ENCODE results near the gene INPP5F. TPM values are rescaled to one million over a fixed set of nuclear protein-coding genes. Genes with fewer than 3 reads are reported as not detected.
"Not testable (repeated sequence)": the region's sequence is repeated elsewhere in the genome, so short reads cannot be mapped to it uniquely, and the experiment has no call there.

Gene INPP5F
- total and polyA plus RNA-seq, 2 experiments from 2014 or later = 41.4 to 86.0 TPM

DNA sequence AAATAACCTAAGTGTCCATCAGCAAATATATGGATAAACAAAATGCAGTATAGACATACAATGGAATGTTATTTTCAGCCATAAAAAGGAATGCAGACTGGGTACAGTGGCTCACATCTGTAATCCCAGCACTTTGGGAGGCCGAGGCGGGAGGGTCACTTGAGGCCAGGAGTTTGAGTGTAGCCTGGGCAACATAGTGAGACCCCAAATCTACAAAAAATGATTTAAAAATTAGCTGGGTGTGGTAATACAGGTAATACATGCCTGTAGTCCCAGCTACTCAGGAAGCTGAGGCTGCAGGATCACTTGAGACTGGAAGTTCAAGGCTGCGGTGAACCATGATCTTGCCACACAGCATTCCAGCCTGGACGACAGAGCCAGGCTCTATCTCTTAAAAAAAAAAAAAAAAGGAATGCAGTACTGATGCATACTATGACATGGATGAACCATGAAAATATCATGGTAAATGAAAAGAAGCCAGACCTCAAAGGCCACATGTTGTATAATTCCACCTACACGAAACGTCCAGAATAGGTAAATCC lies 139.9 kb downstream of the INPP5F start (continued):
- TF ChIP-seq REST (IDR thresholded peaks at IDR 0.05; ENCODE audit: unreplicated experiment) (no peak), EZH2phosphoT487 (IDR thresholded peaks at IDR 0.05; ENCODE audit: unreplicated experiment) (no peak), CREB1 (CRISPR knock-in tag; IDR thresholded peaks at IDR 0.05; ENCODE audit: low read depth) (no peak), EZH2 (IDR thresholded peaks at IDR 0.05; ENCODE audit: low read depth, unreplicated experiment) (no peak)
- TF ChIP-seq, protein P1, sequence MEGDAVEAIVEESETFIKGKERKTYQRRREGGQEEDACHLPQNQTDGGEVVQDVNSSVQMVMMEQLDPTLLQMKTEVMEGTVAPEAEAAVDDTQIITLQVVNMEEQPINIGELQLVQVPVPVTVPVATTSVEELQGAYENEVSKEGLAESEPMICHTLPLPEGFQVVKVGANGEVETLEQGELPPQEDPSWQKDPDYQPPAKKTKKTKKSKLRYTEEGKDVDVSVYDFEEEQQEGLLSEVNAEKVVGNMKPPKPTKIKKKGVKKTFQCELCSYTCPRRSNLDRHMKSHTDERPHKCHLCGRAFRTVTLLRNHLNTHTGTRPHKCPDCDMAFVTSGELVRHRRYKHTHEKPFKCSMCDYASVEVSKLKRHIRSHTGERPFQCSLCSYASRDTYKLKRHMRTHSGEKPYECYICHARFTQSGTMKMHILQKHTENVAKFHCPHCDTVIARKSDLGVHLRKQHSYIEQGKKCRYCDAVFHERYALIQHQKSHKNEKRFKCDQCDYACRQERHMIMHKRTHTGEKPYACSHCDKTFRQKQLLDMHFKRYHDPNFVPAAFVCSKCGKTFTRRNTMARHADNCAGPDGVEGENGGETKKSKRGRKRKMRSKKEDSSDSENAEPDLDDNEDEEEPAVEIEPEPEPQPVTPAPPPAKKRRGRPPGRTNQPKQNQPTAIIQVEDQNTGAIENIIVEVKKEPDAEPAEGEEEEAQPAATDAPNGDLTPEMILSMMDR (conservative IDR thresholded peaks at IDR 0.05; ENCODE audit: low read depth in 2 of 2) = no peak

DNA sequence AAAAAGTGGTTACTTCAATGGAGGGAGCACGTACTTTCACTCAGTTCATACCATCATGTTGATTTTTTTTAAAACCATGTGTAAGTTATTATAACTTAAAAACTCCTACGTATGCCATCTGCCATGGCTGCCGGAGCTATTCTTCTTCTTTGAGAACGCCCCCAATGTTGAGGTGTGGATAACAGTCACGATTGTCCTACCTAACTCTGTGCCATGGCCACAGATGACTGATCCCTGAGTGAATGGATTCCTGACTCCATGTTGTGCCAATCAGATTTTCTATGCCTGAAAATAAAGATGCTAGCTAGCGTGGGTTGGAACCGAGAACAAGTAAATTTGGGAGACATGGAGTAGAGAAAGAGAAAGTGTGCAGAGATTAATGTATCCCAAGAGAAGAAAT lies 141.5 kb downstream of the INPP5F start:
- peaks cover 4% of the 10 kb centered on the region; the same call in 2 of the 3 replicates for H3K9me3 Mint-ChIP-seq
- Histone ChIP-seq H3K27me3 (ENCODE audit: insufficient read depth) (no peaks in the 10 kb centered on the region), H4K20me1 (replicated peaks; ENCODE audit: insufficient read depth) (peaks cover 45% of the 10 kb centered on the region), H3F3A (replicated peaks; ENCODE audit: low read depth) (no peaks in the 10 kb centered on the region), H3K4me3 (no peak overlapping the region), H3K9me2 (ENCODE audit: insufficient read depth) (no peaks in the 10 kb centered on the region), H3K79me2 (replicated peaks; ENCODE audit: insufficient read depth) (peaks cover 98% of the 10 kb centered on the region), H2AFZ (no peak overlapping the region), H3K4me1 (ENCODE audit: insufficient read depth) (peaks cover 14% of the 10 kb centered on the region), H3K4me2 (no peak overlapping the region), H3K27ac (ENCODE audit: low read depth) (peak overlapping the region; percentile 3; the same call in 1 of the 2 replicates), H3K36me3 (ENCODE audit: insufficient read depth) (no peaks in the 10 kb centered on the region)
- peaks cover 27% of the 10 kb centered on the region for H3K4me1 Mint-ChIP-seq
- no peak for TF ChIP-seq ZNF114 (CRISPR knock-in tag; IDR thresholded peaks at IDR 0.05)
- peaks cover 26% of the 10 kb centered on the region for H3K36me3 Mint-ChIP-seq (ENCODE audit: low read depth)
- H3K4me3 Mint-ChIP-seq = no peak overlapping the region
- H3K27ac Mint-ChIP-seq = no peak overlapping the region; the same call in 1 of the 2 replicates
- peaks cover 2% of the 10 kb centered on the region for H3K27me3 Mint-ChIP-seq (ENCODE audit: insufficient read depth, low read depth, poor library complexity)
- no peak for ATAC-seq
- DNase-seq (ENCODE audit: low spot score) = no peak

DNA sequence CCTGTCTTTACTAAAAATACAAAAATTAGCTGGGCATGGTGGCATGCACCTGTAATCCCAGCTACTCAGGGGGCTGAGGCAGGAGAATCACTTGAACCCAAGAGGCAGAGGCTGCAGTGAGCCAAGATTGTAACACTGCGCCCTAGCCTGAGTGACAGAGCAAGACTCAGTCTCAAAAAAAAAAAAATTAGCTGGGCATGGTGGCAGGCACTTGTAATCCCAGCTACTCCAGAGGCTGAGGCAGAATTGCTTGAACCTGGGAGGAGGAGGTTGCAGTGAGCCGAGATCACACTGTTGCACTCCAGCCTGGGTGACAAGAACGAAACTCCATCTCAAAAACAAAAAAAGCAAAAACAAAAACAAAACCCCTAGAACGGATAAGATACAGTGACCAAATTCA lies 143.5 kb downstream of the INPP5F start:
- not testable (repeated sequence) for ATAC-seq; H3K27ac ChIP-seq (ENCODE audit: low read depth); DNase-seq (ENCODE audit: low spot score); H3K27me3 Mint-ChIP-seq (ENCODE audit: insufficient read depth, low read depth, poor library complexity); H3K4me3 ChIP-seq; H3F3A ChIP-seq (replicated peaks; ENCODE audit: low read depth); H3K27me3 ChIP-seq (ENCODE audit: insufficient read depth); H3K36me3 ChIP-seq (ENCODE audit: insufficient read depth); H2AFZ ChIP-seq; H3K9me2 ChIP-seq (ENCODE audit: insufficient read depth); H3K9me3 Mint-ChIP-seq
- Histone ChIP-seq H4K20me1 (replicated peaks; ENCODE audit: insufficient read depth) (peaks cover 40% of the 10 kb centered on the region), H3K4me1 (ENCODE audit: insufficient read depth) (peaks cover 20% of the 10 kb centered on the region), H3K79me2 (replicated peaks; ENCODE audit: insufficient read depth) (peaks cover 78% of the 10 kb centered on the region), H3K4me2 (peak overlapping the region; percentile 97)
- Mint-ChIP-seq H3K27ac (0 out of 2 replicates have a peak overlapping the region, but pooled peaks have one; percentile 32), H3K4me1 (peaks cover 34% of the 10 kb centered on the region), H3K4me3 (peak overlapping the region; percentile 38; the same call in 2 of the 3 replicates), H3K36me3 (ENCODE audit: low read depth) (peaks cover 18% of the 10 kb centered on the region)
